ENCODE results near the gene FMR1NB. TPM values are rescaled to one million over a fixed set of nuclear protein-coding genes. Genes with fewer than 3 reads are reported as not detected.

FMR1NB gene
- total and polyA plus RNA-seq, 9 donors, result 0.36 TPM; not detected in 8

GRCh38 chrX:147948531-147948930, 32.6 kb upstream of the FMR1NB start:
- no peak for TF ChIP-seq CTCF (IDR thresholded peaks at IDR 0.05)
- TF ChIP-seq EP300 (IDR thresholded peaks at IDR 0.05), result no peak
- TF ChIP-seq POLR2A (IDR thresholded peaks at IDR 0.05), result no peak
- intact Hi-C loops (cut with DNase I), result no loop called here
- Histone ChIP-seq H3K36me3 (no peaks in the 10 kb centered on the region), H3K27me3 (no peaks in the 10 kb centered on the region), H3K4me3 (no peak overlapping the region), H3K9me3 (no peaks in the 10 kb centered on the region), H3K27ac (no peak overlapping the region), H3K4me1 (ENCODE audit: insufficient read depth) (no peaks in the 10 kb centered on the region)
- 86 to 89% (median 88%) methylated on average over 7 of the region's 7 CpGs for WGBS, 3 donors
- DNase-seq, result no peak

- Histone ChIP-seq H3K4me3 (no peak overlapping the region), H3K27ac (no peak overlapping the region), H3K4me1 (ENCODE audit: insufficient read depth) (no peaks in the 10 kb centered on the region), H3K36me3 (no peaks in the 10 kb centered on the region), H3K27me3 (no peaks in the 10 kb centered on the region), H3K9me3 (no peaks in the 10 kb centered on the region)
- no peak for DNase-seq
- TF ChIP-seq POLR2A (IDR thresholded peaks at IDR 0.05), result no peak
- no peak for TF ChIP-seq CTCF (IDR thresholded peaks at IDR 0.05)
- no peak for TF ChIP-seq EP300 (IDR thresholded peaks at IDR 0.05)
- intact Hi-C loops (cut with DNase I), result no loop called here
- WGBS, 3 donors, result 80 to 88% (median 83%) methylated on average over 1 of the region's 1 CpG
Measured at GRCh38 chrX:147950352-147950751, 30.8 kb upstream of the FMR1NB start.

- H3K4me3 ChIP-seq, result no peak overlapping the region
- H3K4me1 ChIP-seq (ENCODE audit: insufficient read depth), result no peaks in the 10 kb centered on the region
- H3K36me3 ChIP-seq, result no peaks in the 10 kb centered on the region
- no peak overlapping the region for H3K27ac ChIP-seq
- TF ChIP-seq EP300 (IDR thresholded peaks at IDR 0.05) (no peak), POLR2A (IDR thresholded peaks at IDR 0.05) (no peak), CTCF (IDR thresholded peaks at IDR 0.05) (no peak)
- DNase-seq, result peak in 3 of 5 donors; percentile 19 to 39 (median 33)
- H3K9me3 ChIP-seq, result no peaks in the 10 kb centered on the region
- intact Hi-C loops (cut with DNase I), result no loop called here
- H3K27me3 ChIP-seq, result no peaks in the 10 kb centered on the region
- 29 to 39% (median 36%) methylated on average over 2 of the region's 2 CpGs for WGBS, 3 donors
Measured at GRCh38 chrX:147953976-147954375, 27.2 kb upstream of the FMR1NB start.

- Histone ChIP-seq H3K9me3 (no peaks in the 10 kb centered on the region), H3K27ac (no peak overlapping the region), H3K36me3 (no peaks in the 10 kb centered on the region), H3K27me3 (no peaks in the 10 kb centered on the region), H3K4me1 (ENCODE audit: insufficient read depth) (no peaks in the 10 kb centered on the region), H3K4me3 (no peak overlapping the region)
- no peak for DNase-seq
- TF ChIP-seq POLR2A (IDR thresholded peaks at IDR 0.05), result no peak
- TF ChIP-seq CTCF (IDR thresholded peaks at IDR 0.05), result no peak
- TF ChIP-seq EP300 (IDR thresholded peaks at IDR 0.05), result no peak
- 48 to 57% (median 54%) methylated on average over 2 of the region's 2 CpGs for WGBS, 3 donors
- intact Hi-C loops (cut with DNase I), result no loop called here
Measured at GRCh38 chrX:147957291-147957690, 23.8 kb upstream of the FMR1NB start.

Data from ovary (tissue), 9 donors.